Fibroblast of lung (primary cell): Measurements from ENCODE around the gene DEFB131B. TPM values are rescaled to one million over a fixed set of nuclear protein-coding genes. Genes with fewer than 3 reads are reported as not detected.
A peak's percentile ranks its signal among the peaks of the same experiment; 100 is the strongest.
"Not testable (repeated sequence)": the region's sequence is repeated elsewhere in the genome, so short reads cannot be mapped to it uniquely, and the experiment has no call there.

Experiments
- DNase-seq, 2 donors: peaks; one replicate each; pipeline versions ENCODE4 v3.0.0 to v3.0.0-alpha.2; 2010; ENCODE audit warnings: low read depth in 2 of 2
- H2AFZ ChIP-seq: 2 replicates; pipeline ENCODE4 v1.5.1; 2012; ENCODE audit warnings: low read length, control low read depth, inconsistent platforms
- H3K27ac ChIP-seq: 2 replicates; pipeline ENCODE4 v1.5.1; 2011; ENCODE audit warnings: low read length, control low read depth; ENCODE audit not compliant: insufficient read depth
- H3K27me3 ChIP-seq: 2 replicates; pipeline ENCODE4 v1.5.1; 2011; ENCODE audit warnings: mild to moderate bottlenecking, low read length; ENCODE audit not compliant: control insufficient read depth, insufficient read depth
- H3K36me3 ChIP-seq: 2 replicates; pipeline ENCODE4 v1.5.1; 2011; ENCODE audit warnings: low read length; ENCODE audit not compliant: control insufficient read depth, insufficient read depth
- H3K4me1 ChIP-seq: 2 replicates; pipeline ENCODE4 v1.5.1; 2011; ENCODE audit warnings: low read length; ENCODE audit not compliant: control insufficient read depth, insufficient read depth; ENCODE audit errors: extremely low read depth
- H3K4me2 ChIP-seq: 2 replicates; pipeline ENCODE4 v1.5.1; 2011; ENCODE audit warnings: low read length, control low read depth; ENCODE audit not compliant: insufficient read depth; ENCODE audit errors: extremely low read depth
- H3K4me3 ChIP-seq, 4 experiments: fragments of 200-600 bp in 1 of 4; sonication (generic) in 1 of 4; replicated peaks in 1 of 4; 2 replicates each; pipeline ENCODE4 v1.5.1; 2011 to 2016; ENCODE audit warnings: low read length in 4 of 4, low read depth in 3 of 4, mild to moderate bottlenecking in 3 of 4, control low read depth in 2 of 4, inconsistent platforms in 1 of 4, mixed read lengths in 1 of 4; ENCODE audit not compliant: insufficient read depth in 1 of 4; ENCODE audit errors: control extremely low read depth in 1 of 4
- H3K79me2 ChIP-seq: 2 replicates; pipeline ENCODE4 v1.5.1; 2012; ENCODE audit warnings: mild to moderate bottlenecking, low read length, inconsistent platforms; ENCODE audit not compliant: control insufficient read depth, insufficient read depth
- H3K9ac ChIP-seq: 2 replicates; pipeline ENCODE4 v1.5.1; 2011; ENCODE audit warnings: mild to moderate bottlenecking, low read length, control low read depth; ENCODE audit not compliant: insufficient read depth
- H3K9me3 ChIP-seq: 2 replicates; pipeline ENCODE4 v1.5.1; 2012; ENCODE audit warnings: low read depth, low read length; ENCODE audit not compliant: control insufficient read depth, insufficient read depth
- H4K20me1 ChIP-seq: 2 replicates; pipeline ENCODE4 v1.5.1; 2011; ENCODE audit warnings: low read length; ENCODE audit not compliant: control insufficient read depth, insufficient read depth; ENCODE audit errors: extremely low read depth
- EZH2 ChIP-seq: IDR thresholded peaks from 2 replicates; pipeline ENCODE4 v1.5.1; 2012; ENCODE audit warnings: low read length, control low read depth, mild to moderate bottlenecking; ENCODE audit errors: missing control alignments
- polyA plus RNA-seq, 2 donors: library from polyadenylated mRNA; depleted of rRNA in 1 of 2; stranded (reverse) in 1 of 2; unstranded in 1 of 2; fragments of >200 nt; gene quantifications; 2 replicates each; pipeline ENCODE4 v1.2.1, GENCODE V29; 2011 to 2012; ENCODE audit warnings: missing spikeins in 1 of 2
- total RNA-seq: library from RNA; depleted of rRNA; stranded (reverse); fragments of >200 nt; gene quantifications from 2 replicates; pipeline ENCODE4 v1.2.1, GENCODE V29; 2014
- TF ChIP-seq, protein P1 (sequence below), 2 donors: IDR thresholded peaks in 1 of 2; conservative IDR thresholded peaks in 1 of 2; 1 replicate in 1 of 2; 2 replicates in 1 of 2; pipeline ENCODE4 v1.5.1; 2011 to 2012; ENCODE audit warnings: low read length in 2 of 2, control low read depth in 1 of 2, inconsistent platforms in 1 of 2, low read depth in 1 of 2, mild to moderate bottlenecking in 1 of 2

Gene DEFB131B
- total and polyA plus RNA-seq, 2 donors (not counting 1 experiment from before 2014, with no cell fraction given): not detected

DNA sequence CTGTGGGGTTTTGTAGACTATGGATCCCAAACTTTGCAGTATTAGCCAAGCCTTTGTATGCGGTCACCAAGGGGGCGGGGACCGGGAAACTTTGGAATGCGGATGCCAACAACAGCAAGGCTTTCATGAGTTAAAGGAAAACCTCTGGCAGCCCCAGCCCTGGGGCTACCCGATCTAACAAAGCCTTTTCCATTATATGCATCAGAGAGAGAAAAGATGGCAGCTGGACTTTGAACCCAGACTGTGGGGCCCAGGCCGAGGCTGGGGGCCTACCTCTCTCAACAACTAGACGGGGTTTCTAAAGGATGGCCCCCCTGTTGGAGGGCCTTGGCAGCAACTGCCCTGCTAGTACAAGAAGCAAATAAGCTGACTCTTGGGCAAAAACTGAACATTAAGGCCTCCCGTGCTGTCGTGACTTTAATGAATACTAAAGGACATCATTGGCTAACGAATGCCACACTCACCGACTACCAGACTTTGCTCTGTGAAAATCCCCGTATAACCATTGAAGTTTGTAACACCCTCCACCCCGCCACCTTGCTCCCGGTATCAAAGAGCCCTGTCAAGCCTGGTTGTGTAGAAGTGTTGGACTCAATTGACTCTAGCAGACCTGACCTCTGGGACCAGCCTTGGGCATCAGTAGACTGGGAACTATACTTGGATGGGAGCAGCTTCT is 10.2 kb downstream of the DEFB131B start:
- H4K20me1 ChIP-seq, H3K9ac ChIP-seq, H3K79me2 ChIP-seq, H3K27ac ChIP-seq, H3K9me3 ChIP-seq, H3K36me3 ChIP-seq, H3K27me3 ChIP-seq, H3K4me2 ChIP-seq, H2AFZ ChIP-seq, H3K4me1 ChIP-seq, H3K4me3 ChIP-seq: not testable (repeated sequence)
- peak in 1 of 2 donors; percentile 0 for DNase-seq

DNA sequence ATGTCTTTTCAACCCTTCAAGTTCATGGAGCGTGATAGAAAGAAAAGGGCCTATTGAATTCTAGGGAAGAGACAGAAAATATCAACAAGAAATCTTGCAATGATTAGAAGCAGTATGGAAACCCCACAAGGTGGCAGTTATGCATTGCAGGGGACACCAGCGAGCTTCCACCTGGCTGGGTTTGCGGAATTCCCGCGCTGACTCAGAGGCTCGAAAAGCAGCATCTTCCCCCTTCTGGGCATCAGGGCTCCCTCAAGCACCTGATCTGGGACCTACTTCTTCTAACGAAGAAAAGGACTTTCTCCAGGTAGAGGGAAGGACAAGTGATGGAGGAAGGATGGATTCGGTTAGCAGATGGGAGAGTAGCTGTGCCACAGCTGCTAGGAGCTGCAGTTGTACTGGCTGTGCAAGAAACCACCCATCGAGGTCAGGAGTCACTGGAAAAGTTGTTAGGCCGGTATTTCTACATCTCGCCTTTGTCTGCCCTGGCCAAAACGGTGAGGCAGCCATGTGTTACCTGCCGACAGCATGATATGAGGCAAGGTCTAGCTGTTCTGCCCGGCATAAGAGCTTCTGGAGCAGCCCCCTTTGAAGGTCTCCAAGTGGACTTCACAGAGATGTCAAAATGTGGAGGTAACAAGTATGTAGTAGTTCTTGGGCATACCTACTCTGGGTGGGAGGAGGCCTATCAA is 11.1 kb downstream of the DEFB131B start:
- not testable (repeated sequence) for H3K9me3 ChIP-seq, H3K27me3 ChIP-seq, H3K9ac ChIP-seq, H2AFZ ChIP-seq, H3K4me2 ChIP-seq, H3K27ac ChIP-seq, H3K4me1 ChIP-seq, H3K79me2 ChIP-seq, H3K4me3 ChIP-seq, H4K20me1 ChIP-seq, H3K36me3 ChIP-seq, DNase-seq

DNA sequence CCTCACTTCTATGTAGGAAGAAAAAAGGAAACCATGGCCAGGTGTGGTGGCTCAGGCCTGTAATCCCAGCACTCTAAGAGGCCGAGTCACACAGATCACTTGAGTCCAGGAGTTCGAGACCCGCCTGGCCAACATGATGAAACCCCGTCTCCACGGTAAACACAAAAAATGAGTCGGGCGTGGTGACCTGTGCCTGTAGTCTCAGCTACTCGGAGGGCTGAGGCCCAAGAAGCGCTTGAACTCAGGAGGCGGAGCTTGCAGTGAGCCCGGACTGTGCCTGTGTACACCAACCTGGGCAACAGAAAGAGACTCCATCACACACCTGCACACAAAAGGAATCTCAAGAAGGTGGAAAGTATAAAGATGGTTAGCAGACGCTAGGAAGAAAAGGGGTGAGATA is 17.7 kb downstream of the DEFB131B start:
- Histone ChIP-seq H3K4me1 (no peaks in the 10 kb centered on the region), H3K27ac (no peak overlapping the region), H3K27me3 (no peaks in the 10 kb centered on the region), H3K9me3 (no peaks in the 10 kb centered on the region), H3K79me2 (no peaks in the 10 kb centered on the region), H4K20me1 (no peaks in the 10 kb centered on the region), H3K4me3 (no peak overlapping the region), H3K36me3 (no peaks in the 10 kb centered on the region), H2AFZ (no peak overlapping the region), H3K9ac (no peak overlapping the region), H3K4me2 (no peak overlapping the region)
- TF ChIP-seq EZH2: no peak
- TF ChIP-seq, protein P1, sequence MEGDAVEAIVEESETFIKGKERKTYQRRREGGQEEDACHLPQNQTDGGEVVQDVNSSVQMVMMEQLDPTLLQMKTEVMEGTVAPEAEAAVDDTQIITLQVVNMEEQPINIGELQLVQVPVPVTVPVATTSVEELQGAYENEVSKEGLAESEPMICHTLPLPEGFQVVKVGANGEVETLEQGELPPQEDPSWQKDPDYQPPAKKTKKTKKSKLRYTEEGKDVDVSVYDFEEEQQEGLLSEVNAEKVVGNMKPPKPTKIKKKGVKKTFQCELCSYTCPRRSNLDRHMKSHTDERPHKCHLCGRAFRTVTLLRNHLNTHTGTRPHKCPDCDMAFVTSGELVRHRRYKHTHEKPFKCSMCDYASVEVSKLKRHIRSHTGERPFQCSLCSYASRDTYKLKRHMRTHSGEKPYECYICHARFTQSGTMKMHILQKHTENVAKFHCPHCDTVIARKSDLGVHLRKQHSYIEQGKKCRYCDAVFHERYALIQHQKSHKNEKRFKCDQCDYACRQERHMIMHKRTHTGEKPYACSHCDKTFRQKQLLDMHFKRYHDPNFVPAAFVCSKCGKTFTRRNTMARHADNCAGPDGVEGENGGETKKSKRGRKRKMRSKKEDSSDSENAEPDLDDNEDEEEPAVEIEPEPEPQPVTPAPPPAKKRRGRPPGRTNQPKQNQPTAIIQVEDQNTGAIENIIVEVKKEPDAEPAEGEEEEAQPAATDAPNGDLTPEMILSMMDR (conservative IDR thresholded peaks at IDR 0.05 in 1 of 2, IDR thresholded peaks at IDR 0.05 in 1 of 2; ENCODE audit: low read depth in 1 of 2, low read length in 2 of 2): no peak
- no peak for DNase-seq

DNA sequence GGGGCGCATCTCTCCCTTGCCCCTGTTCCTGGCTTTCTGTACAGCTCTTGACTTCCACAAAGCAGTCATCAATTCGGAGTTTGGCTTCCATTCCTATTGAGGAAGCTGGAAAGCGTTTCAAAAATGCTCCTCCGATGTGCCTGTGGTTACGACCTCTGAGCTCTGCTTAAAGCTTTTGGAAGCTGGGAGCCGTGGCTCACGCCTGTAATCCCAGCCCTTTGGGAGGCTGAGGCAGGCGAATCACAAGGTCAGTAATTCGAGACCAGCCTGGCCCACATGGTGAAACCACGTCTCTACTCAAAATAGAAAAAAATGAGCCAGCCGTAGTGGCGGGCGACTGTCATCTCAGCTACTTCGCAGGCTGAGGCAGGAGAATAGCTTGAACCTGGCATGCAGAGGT is 22.9 kb downstream of the DEFB131B start:
- not testable (repeated sequence) for H2AFZ ChIP-seq, H3K27me3 ChIP-seq, H3K79me2 ChIP-seq, H3K4me1 ChIP-seq, H3K27ac ChIP-seq, H3K36me3 ChIP-seq, H3K9ac ChIP-seq, H3K4me2 ChIP-seq, H4K20me1 ChIP-seq, H3K4me3 ChIP-seq, H3K9me3 ChIP-seq
- DNase-seq: peak; percentile 79 to 90
